C4-2B (cell line): ENCODE data around the gene TGM1.

Experiments used
- ZFX ChIP-seq: fragments of 450-650 bp; IDR thresholded peaks from 2 replicates; pipeline ENCODE4 v1.6.1; 2017
- TF ChIP-seq, protein P1 (sequence below): fragments of 450-650 bp; conservative IDR thresholded peaks from 2 replicates; pipeline ENCODE4 v1.5.1; 2017; ENCODE audit warnings: mild to moderate bottlenecking

DNA sequence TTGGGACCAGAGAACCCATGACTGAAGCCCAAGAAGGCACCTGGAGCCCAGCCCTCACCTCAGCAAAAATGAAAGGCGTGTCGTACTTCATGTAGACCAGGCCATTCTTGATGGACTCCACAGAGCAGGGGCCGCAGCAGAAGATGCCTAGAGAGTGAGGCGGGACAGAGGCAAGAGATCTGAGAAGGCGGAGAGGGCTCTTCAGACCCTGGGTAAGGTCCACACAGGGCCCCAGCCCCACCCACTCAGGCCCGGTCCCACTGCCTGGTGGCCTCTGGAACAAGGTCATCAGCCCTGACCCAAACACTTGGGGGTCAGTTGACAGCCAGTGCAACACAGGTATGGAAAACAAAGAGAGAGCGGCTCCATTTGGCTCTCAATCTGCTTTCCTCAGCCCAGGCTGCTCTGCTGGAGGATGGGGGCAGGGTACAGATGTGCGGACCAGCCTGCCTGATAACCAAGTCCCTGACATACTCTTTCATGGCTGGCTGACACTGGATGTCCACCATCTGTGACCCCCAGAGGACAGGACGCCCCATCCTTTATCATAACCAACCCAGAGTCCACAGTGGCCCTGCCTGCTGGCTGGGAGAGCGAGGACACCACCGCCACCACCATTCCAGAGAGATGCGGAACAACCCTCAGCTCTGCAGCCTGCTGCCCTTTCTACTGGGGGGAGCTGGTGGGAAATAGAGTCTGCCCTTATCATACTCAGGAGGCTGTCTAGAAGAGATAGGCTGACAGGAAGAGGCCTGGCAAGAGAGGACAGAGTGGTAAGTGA lies 6.9 kb downstream of the TGM1 start:
- TF ChIP-seq, protein P1, sequence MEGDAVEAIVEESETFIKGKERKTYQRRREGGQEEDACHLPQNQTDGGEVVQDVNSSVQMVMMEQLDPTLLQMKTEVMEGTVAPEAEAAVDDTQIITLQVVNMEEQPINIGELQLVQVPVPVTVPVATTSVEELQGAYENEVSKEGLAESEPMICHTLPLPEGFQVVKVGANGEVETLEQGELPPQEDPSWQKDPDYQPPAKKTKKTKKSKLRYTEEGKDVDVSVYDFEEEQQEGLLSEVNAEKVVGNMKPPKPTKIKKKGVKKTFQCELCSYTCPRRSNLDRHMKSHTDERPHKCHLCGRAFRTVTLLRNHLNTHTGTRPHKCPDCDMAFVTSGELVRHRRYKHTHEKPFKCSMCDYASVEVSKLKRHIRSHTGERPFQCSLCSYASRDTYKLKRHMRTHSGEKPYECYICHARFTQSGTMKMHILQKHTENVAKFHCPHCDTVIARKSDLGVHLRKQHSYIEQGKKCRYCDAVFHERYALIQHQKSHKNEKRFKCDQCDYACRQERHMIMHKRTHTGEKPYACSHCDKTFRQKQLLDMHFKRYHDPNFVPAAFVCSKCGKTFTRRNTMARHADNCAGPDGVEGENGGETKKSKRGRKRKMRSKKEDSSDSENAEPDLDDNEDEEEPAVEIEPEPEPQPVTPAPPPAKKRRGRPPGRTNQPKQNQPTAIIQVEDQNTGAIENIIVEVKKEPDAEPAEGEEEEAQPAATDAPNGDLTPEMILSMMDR = no peak
- no peak for TF ChIP-seq ZFX
